Pancreas (tissue), 10 donors: ENCODE data around the gene PNN. TPM values are rescaled to one million over a fixed set of nuclear protein-coding genes. Genes with fewer than 3 reads are reported as not detected.

ENCODE experiments used
- ATAC-seq, 4 donors: fragments of 200-7000 bp; cut with Tn5 transposase; one replicate each; pipeline versions ENCODE4 v1.8.0 to v1.9.1; 2020; ENCODE audit warnings: mild to moderate bottlenecking in 4 of 4, moderate library complexity in 4 of 4
- DNase-seq, 6 donors: peaks; one replicate each; pipeline ENCODE4 v3.0.0-alpha.2; 2020
- FAIRE-seq: peaks from 2 replicates; lab custom pipeline; 2012; peaks lifted over from hg19 to GRCh38; lab: Jason Lieb, UNC
- H3K27ac ChIP-seq, 4 donors: fragments of 200-600 bp; sonication (generic); 1 replicate in 3 of 4; 2 replicates in 1 of 4; pipeline versions ENCODE4 v1.5.0 to v1.8.0; 2020
- H3K27me3 ChIP-seq, 4 donors: fragments of 200-600 bp; one replicate each; pipeline ENCODE4 v1.8.0; 2021
- H3K36me3 ChIP-seq, 3 donors: fragments of 200-600 bp; sonication (generic) in 1 of 3; one replicate each; pipeline versions ENCODE4 v1.5.0 to v1.8.0; 2020 to 2021
- H3K4me1 ChIP-seq, 3 donors: fragments of 200-600 bp; one replicate each; pipeline ENCODE4 v1.8.0; 2021
- H3K4me3 ChIP-seq, 4 donors: fragments of 200-600 bp; sonication (generic) in 2 of 4; one replicate each; pipeline versions ENCODE4 v1.5.0 to v1.8.0; 2020 to 2021
- H3K9me3 ChIP-seq, 4 donors: fragments of 200-600 bp; one replicate each; pipeline ENCODE4 v1.8.0; 2021
- WGBS, 2 donors: extraction: QIAGEN DNeasy Blood & Tissue Kit; methylation state at CpG; one replicate each; pipeline ENCODE4 v1.1.7; 2013; 5-methylcytosine and 5-hydroxymethylcytosine counted together
- intact Hi-C, 3 donors: fragments of 100-400 bp; cut with DNase I; formaldehyde crosslinking; loops; one replicate each; pipeline versions ENCODE4 v1.11.1 to v1.14.2; 2022
- polyA plus RNA-seq, 2 donors: library from polyadenylated mRNA; stranded (reverse); fragments of 200-250 nt; gene quantifications; one replicate each; pipeline ENCODE4 v1.2.3, GENCODE V29; 2013
- total RNA-seq, 6 donors: library from RNA; stranded (reverse); fragmentation: NEBNext Ultra II Directional in 4 of 6; extraction: Animal tissue kit (Norgen Biotek cat#: 25700) in 4 of 6; gene quantifications; one replicate each; pipeline versions ENCODE4 v1.2.1 to v1.2.4, GENCODE V29; 2021 to 2023
- TF ChIP-seq, protein P1 (sequence below), 4 donors: fragments of 200-600 bp; sonication (generic) in 3 of 4; IDR thresholded peaks; one replicate each; pipeline versions ENCODE4 v1.5.0 to v1.8.0; 2021; ENCODE audit warnings: antibody characterized with exemption in 4 of 4
- donor health status: healthy with polysubstance abuse.
- donor health status: DM: no; HTN: no; CAD: no; lungs with moderate emphysema.
- donor health status: DM: no; HTN: no; CAD: no.
- donor health status: control.
- donor health status: control.
- donor health status: Bipolar disorder and iron deficiency.
- donor health status: DM: yes; HTN: yes; CAD: no.
- donor health status: DM: no; HTN: no; CAD: no.
- donor health status: DM: no; HTN: no; CAD: no.
- donor health status: DM: yes; HTN: yes; CAD: no.

The PNN gene
- total and polyA plus RNA-seq, 8 donors, result 19.0 to 60.1 (median 27.7) TPM

DNA sequence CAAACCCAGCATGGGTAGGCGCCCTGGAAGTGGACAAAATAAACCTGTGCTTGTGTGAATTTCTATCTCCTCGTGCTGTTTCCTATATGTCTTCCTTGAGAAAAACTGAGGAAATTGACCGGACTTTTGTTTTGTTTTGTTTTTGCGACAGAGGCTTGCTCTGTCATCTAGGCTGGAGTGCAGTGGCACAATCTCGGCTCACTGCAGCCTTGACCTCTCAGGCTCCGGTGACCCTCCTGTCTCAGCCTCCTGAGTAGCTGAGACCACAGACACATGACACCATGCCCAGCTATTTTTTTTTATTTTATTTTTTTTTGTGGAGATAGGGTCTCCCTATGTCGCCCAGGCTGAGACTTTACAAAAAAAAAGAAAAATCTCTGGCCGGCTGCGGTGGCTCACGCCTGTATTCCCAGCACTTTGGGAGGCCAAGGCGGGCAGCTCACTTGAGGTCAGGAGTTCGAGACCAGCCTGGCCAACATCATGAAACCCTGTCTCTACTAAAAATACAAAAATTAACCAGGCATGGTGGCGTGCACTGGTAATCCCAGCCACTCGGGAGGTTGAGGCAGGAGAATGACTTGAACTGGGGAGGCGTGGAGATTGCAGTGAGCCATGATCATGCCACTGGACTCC lies 36.2 kb downstream of the PNN start:
- H3K4me1 ChIP-seq, result no peaks in the 10 kb centered on the region
- no peaks in the 10 kb centered on the region for H3K27me3 ChIP-seq
- no peak overlapping the region for H3K4me3 ChIP-seq
- no peak for FAIRE-seq
- 80 to 88% methylated on average over 15 of the region's 15 CpGs for WGBS, 2 donors
- DNase-seq, result no peak
- intact Hi-C loops, result no loop called here
- no peak for ATAC-seq
- no peak overlapping the region for H3K27ac ChIP-seq
- no peaks in the 10 kb centered on the region for H3K9me3 ChIP-seq
- TF ChIP-seq, protein P1, sequence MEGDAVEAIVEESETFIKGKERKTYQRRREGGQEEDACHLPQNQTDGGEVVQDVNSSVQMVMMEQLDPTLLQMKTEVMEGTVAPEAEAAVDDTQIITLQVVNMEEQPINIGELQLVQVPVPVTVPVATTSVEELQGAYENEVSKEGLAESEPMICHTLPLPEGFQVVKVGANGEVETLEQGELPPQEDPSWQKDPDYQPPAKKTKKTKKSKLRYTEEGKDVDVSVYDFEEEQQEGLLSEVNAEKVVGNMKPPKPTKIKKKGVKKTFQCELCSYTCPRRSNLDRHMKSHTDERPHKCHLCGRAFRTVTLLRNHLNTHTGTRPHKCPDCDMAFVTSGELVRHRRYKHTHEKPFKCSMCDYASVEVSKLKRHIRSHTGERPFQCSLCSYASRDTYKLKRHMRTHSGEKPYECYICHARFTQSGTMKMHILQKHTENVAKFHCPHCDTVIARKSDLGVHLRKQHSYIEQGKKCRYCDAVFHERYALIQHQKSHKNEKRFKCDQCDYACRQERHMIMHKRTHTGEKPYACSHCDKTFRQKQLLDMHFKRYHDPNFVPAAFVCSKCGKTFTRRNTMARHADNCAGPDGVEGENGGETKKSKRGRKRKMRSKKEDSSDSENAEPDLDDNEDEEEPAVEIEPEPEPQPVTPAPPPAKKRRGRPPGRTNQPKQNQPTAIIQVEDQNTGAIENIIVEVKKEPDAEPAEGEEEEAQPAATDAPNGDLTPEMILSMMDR (IDR thresholded peaks at IDR 0.05), result no peak
- H3K36me3 ChIP-seq, result no peaks in the 10 kb centered on the region

DNA sequence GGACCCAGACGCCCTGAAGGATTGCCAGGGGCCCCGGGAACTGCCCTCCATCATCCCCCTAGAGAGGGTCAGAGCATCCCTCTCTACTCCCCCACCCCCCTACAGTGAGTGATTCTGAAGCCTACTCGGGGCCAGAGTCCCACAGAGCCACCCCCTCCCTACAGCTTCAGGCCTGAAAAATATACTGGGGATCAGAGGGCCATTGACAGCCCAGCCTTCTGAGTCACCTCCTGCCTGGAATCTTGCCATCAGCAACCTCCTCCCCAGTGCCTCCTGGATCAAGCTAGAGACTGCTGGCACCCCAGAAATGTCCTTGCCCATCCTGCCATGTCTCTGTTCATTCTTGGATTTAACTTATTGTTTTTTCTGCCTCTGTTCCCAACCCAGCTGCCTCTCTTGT lies 37.0 kb downstream of the PNN start:
- no peaks in the 10 kb centered on the region for H3K27me3 ChIP-seq
- FAIRE-seq (no peak), ATAC-seq (no peak), DNase-seq (no peak)
- intact Hi-C loops, result no loop called here
- no peak overlapping the region for H3K27ac ChIP-seq
- H3K4me3 ChIP-seq, result no peak overlapping the region
- H3K4me1 ChIP-seq, result no peaks in the 10 kb centered on the region
- H3K36me3 ChIP-seq, result no peaks in the 10 kb centered on the region
- H3K9me3 ChIP-seq, result no peaks in the 10 kb centered on the region
- TF ChIP-seq, protein P1 (IDR thresholded peaks at IDR 0.05), result no peak
- WGBS, 2 donors, result 67 to 76% methylated on average over 3 of the region's 3 CpGs

DNA sequence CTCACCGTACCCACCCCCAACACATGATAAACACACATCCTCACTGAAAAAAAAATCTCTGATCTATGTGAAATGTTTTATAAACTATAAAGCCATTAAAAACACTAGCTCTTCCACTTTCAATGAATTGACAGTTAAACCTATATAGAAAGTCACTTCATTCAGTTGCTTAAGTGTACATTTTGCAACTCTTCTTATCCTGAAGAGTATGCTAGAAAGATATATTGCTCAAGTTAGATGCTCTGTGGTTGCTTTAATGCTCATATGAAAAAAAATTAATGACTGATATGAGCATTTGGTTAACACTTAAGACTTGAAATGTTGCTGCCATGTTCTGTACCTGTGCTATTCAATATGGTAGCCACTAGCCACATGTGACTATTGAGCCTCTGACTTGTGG lies 37.6 kb downstream of the PNN start:
- TF ChIP-seq, protein P1 (IDR thresholded peaks at IDR 0.05), result no peak
- DNase-seq (no peak), ATAC-seq (no peak), FAIRE-seq (no peak)
- H3K36me3 ChIP-seq, result no peaks in the 10 kb centered on the region
- H3K4me3 ChIP-seq, result no peak overlapping the region
- H3K27me3 ChIP-seq, result no peaks in the 10 kb centered on the region
- H3K4me1 ChIP-seq, result no peaks in the 10 kb centered on the region
- intact Hi-C loops, result no loop called here
- 87 to 91% methylated on average over 1 of the region's 1 CpG for whole genome bisulfite sequencing, 2 donors
- no peak overlapping the region for H3K27ac ChIP-seq
- no peaks in the 10 kb centered on the region for H3K9me3 ChIP-seq

DNA sequence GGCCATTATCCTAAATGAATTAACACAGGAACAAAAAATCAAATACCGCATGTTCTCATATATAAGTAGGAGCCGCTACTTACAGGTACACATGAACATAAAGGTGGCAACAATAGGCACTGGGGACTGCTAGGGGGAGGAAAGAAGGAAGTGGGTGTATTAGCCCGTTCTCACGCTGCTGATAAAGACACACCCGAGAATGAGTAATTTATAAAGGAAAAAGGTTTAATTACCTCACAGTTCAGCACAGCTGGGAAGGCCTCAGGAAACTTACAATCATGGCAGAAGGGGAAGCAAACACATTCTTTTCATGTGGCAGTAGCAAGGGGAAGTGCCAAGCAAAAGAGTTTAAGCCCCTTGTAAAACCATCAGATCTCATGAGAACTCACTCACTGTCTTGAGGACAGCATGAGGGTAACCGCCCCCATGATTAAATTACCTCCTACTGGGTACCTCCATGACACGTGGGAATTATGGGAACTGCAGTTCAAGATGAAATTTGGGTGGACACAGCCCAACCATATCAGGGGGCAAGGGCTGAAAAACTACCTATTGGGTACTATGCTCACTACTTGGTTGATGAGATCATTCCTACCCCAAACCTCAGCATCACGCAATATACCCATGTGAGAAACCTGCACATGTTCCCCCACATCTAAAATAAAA lies 42.3 kb downstream of the PNN start:
- peaks cover 0 to 4% (median 0%) of the 10 kb centered on the region in 3 donors for H3K4me1 ChIP-seq
- no peak overlapping the region for H3K4me3 ChIP-seq
- no peak for ATAC-seq
- no peak for DNase-seq
- H3K9me3 ChIP-seq, result no peaks in the 10 kb centered on the region
- TF ChIP-seq, protein P1 (IDR thresholded peaks at IDR 0.05), result no peak
- intact Hi-C loops, result no loop called here
- no peaks in the 10 kb centered on the region for H3K36me3 ChIP-seq
- no peak for FAIRE-seq
- 77 to 79% methylated on average over 8 of the region's 8 CpGs for WGBS, 2 donors
- no peak overlapping the region for H3K27ac ChIP-seq
- no peaks in the 10 kb centered on the region for H3K27me3 ChIP-seq
